GM23338 (cell line): ENCODE measurements around the gene PIGV. TPM values are rescaled to one million over a fixed set of nuclear protein-coding genes. Genes with fewer than 3 reads are reported as not detected.

Experiments used
- ATAC-seq: fragments of 200-7000 bp; cut with Tn5 transposase; 3 replicates; pipeline ENCODE4 v1.9.1; 2020
- DNase-seq: peaks from one replicate; pipeline ENCODE4 v3.0.0-alpha.2; 2015; ENCODE audit warnings: low spot score
- H2AFZ ChIP-seq: fragments of 200-600 bp; sonication (generic); 2 replicates; pipeline ENCODE4 v1.8.0; 2016; ENCODE audit warnings: antibody characterized with exemption, mild to moderate bottlenecking, moderate library complexity
- H3F3A ChIP-seq: fragments of 200-600 bp; sonication (generic); replicated peaks from 2 replicates; pipeline ENCODE4 v1.8.0; 2017; ENCODE audit warnings: antibody characterized with exemption, mixed run types, low read depth
- H3K27ac ChIP-seq: fragments of 200-600 bp; sonication (generic); 2 replicates; pipeline ENCODE4 v1.6.1; 2016; ENCODE audit warnings: low read depth
- H3K27me3 ChIP-seq: fragments of 200-600 bp; sonication (generic); 2 replicates; pipeline ENCODE4 v1.8.0; 2016; ENCODE audit warnings: mild to moderate bottlenecking, mixed run types, moderate library complexity; ENCODE audit not compliant: insufficient read depth
- H3K36me3 ChIP-seq: fragments of 200-600 bp; sonication (generic); 2 replicates; pipeline ENCODE4 v1.8.0; 2016; ENCODE audit warnings: mild to moderate bottlenecking; ENCODE audit not compliant: insufficient read depth
- H3K4me1 ChIP-seq: fragments of 200-600 bp; sonication (generic); 2 replicates; pipeline ENCODE4 v1.8.0; 2016; ENCODE audit warnings: mild to moderate bottlenecking, moderate library complexity; ENCODE audit not compliant: insufficient read depth
- H3K4me2 ChIP-seq: fragments of 200-600 bp; sonication (generic); 2 replicates; pipeline ENCODE4 v1.7.1; 2017; ENCODE audit warnings: mixed run types
- H3K4me3 ChIP-seq: fragments of 200-600 bp; sonication (generic); 2 replicates; pipeline ENCODE4 v1.6.1; 2016; ENCODE audit warnings: mixed run types
- H3K79me2 ChIP-seq: fragments of 200-600 bp; sonication (generic); replicated peaks from 2 replicates; pipeline ENCODE4 v1.8.0; 2017; ENCODE audit warnings: mild to moderate bottlenecking; ENCODE audit not compliant: insufficient read depth
- H3K9me2 ChIP-seq: fragments of 200-600 bp; sonication (generic); 2 replicates; pipeline ENCODE4 v1.8.0; 2017; ENCODE audit not compliant: insufficient read depth
- H4K20me1 ChIP-seq: fragments of 200-600 bp; sonication (generic); replicated peaks from 2 replicates; pipeline ENCODE4 v1.8.0; 2017; ENCODE audit warnings: mild to moderate bottlenecking; ENCODE audit not compliant: insufficient read depth
- H3K27ac Mint-ChIP-seq: 2 replicates; pipeline ENCODE4 v1.8.0; 2020; ENCODE audit warnings: inconsistent platforms, mild to moderate bottlenecking, moderate library complexity, mixed read lengths
- H3K27me3 Mint-ChIP-seq: 3 replicates; pipeline ENCODE4 v1.8.0; 2022; ENCODE audit warnings: low read depth, mild to moderate bottlenecking, moderate library complexity, mixed read lengths, inconsistent platforms; ENCODE audit not compliant: insufficient read depth, poor library complexity
- H3K36me3 Mint-ChIP-seq: 3 replicates; pipeline ENCODE4 v1.8.0; 2021; ENCODE audit warnings: low read depth, mild to moderate bottlenecking, inconsistent platforms, moderate library complexity, mixed read lengths
- H3K4me1 Mint-ChIP-seq: 3 replicates; pipeline ENCODE4 v1.8.0; 2020; ENCODE audit warnings: mild to moderate bottlenecking, inconsistent platforms, mixed read lengths
- H3K4me3 Mint-ChIP-seq: 3 replicates; pipeline ENCODE4 v1.8.0; 2021; ENCODE audit warnings: moderate library complexity, mild to moderate bottlenecking, inconsistent platforms, mixed read lengths
- H3K9me3 Mint-ChIP-seq: 3 replicates; pipeline ENCODE4 v1.8.0; 2020; ENCODE audit warnings: moderate library complexity, mild to moderate bottlenecking, inconsistent platforms, mixed read lengths
- CREB1 ChIP-seq: fragments of 250-450 bp; sonication (Bioruptor Pico); IDR thresholded peaks from 2 replicates; pipeline ENCODE4 v1.5.0; 2020; ENCODE audit warnings: low read depth, mild to moderate bottlenecking, moderate library complexity
- EZH2 ChIP-seq: fragments of 200-600 bp; sonication (generic); IDR thresholded peaks from one replicate; pipeline ENCODE4 v1.8.0; 2017; ENCODE audit warnings: antibody characterized with exemption, mild to moderate bottlenecking, low read depth; ENCODE audit not compliant: unreplicated experiment
- EZH2phosphoT487 ChIP-seq: fragments of 200-600 bp; sonication (generic); IDR thresholded peaks from one replicate; pipeline ENCODE4 v1.8.1; 2018; ENCODE audit warnings: antibody characterized with exemption; ENCODE audit not compliant: unreplicated experiment
- JUNB ChIP-seq: IDR thresholded peaks from one replicate; pipeline ENCODE4 v1.6.1; 2016; ENCODE audit warnings: antibody characterized with exemption; ENCODE audit not compliant: unreplicated experiment
- NANOG ChIP-seq: IDR thresholded peaks from 2 replicates; pipeline ENCODE4 v1.6.1; 2016; ENCODE audit warnings: antibody characterized with exemption, borderline replicate concordance
- STAT1 ChIP-seq: IDR thresholded peaks from one replicate; pipeline ENCODE4 v1.6.1; 2016; ENCODE audit warnings: antibody characterized with exemption; ENCODE audit not compliant: unreplicated experiment
- polyA plus RNA-seq: library from polyadenylated mRNA; unstranded; fragments of >200 nt; fragmentation: Nextera tagmentation; extraction: Ambion mirVana; gene quantifications from 2 replicates; pipeline ENCODE4 v1.2.1, GENCODE V29; 2016
- total RNA-seq: library from RNA; depleted of rRNA; stranded (reverse); fragments of >200 nt; shearing (Covaris generic); gene quantifications from 2 replicates; pipeline ENCODE4 v1.2.3, GENCODE V29; 2014
- TF ChIP-seq, protein P1 (sequence below), 2 experiments: fragments of 200-600 bp in 1 of 2; sonication (generic) in 1 of 2; conservative IDR thresholded peaks; 2 replicates each; pipeline versions ENCODE4 v1.5.1 to v1.6.1; 2016 to 2017; ENCODE audit warnings: antibody characterized with exemption in 2 of 2, low read depth in 2 of 2, mild to moderate bottlenecking in 2 of 2, moderate library complexity in 1 of 2

The PIGV gene
- total and polyA plus RNA-seq, 2 experiments from 2014 or later: 4.5 to 12.6 TPM

DNA sequence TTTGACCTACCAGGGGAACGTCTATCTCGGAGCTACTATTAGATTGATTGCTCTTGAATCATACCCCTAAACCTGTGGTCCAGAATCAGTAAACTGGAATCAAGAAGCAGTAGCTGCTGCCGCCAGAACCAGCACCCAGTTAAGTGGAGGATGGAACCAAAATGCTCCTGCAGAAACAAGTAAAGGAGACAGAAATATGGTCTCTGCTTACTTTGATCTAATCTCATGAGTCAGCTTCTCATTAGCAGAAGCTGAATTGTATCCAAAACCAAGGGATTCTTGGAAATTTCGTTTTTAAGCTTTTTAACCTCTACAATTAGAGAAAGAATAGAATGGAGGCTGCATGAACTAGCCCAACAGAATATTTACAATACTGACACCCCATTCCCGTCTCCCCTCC lies 42.6 kb upstream of the PIGV start:
- 0 out of 2 replicates have a peak, but pooled peaks cover 8% of the 10 kb centered on the region for H3F3A ChIP-seq
- TF ChIP-seq EZH2: no peak
- TF ChIP-seq JUNB: no peak
- no peak for TF ChIP-seq STAT1
- no peak for TF ChIP-seq EZH2phosphoT487
- TF ChIP-seq CREB1 (CRISPR knock-in tag): no peak
- TF ChIP-seq, protein P1, sequence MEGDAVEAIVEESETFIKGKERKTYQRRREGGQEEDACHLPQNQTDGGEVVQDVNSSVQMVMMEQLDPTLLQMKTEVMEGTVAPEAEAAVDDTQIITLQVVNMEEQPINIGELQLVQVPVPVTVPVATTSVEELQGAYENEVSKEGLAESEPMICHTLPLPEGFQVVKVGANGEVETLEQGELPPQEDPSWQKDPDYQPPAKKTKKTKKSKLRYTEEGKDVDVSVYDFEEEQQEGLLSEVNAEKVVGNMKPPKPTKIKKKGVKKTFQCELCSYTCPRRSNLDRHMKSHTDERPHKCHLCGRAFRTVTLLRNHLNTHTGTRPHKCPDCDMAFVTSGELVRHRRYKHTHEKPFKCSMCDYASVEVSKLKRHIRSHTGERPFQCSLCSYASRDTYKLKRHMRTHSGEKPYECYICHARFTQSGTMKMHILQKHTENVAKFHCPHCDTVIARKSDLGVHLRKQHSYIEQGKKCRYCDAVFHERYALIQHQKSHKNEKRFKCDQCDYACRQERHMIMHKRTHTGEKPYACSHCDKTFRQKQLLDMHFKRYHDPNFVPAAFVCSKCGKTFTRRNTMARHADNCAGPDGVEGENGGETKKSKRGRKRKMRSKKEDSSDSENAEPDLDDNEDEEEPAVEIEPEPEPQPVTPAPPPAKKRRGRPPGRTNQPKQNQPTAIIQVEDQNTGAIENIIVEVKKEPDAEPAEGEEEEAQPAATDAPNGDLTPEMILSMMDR (conservative IDR thresholded peaks at IDR 0.05; ENCODE audit: low read depth in 2 of 2): no peak
- no peak overlapping the region for H3K27ac Mint-ChIP-seq
- H3K4me3 Mint-ChIP-seq: no peak overlapping the region
- no peaks in the 10 kb centered on the region for H3K9me3 Mint-ChIP-seq
- H3K36me3 Mint-ChIP-seq: peaks cover 88% of the 10 kb centered on the region
- no peak overlapping the region for H3K27ac ChIP-seq
- H3K36me3 ChIP-seq: peaks cover 26% of the 10 kb centered on the region; the same call in 1 of the 2 replicates
- peaks cover 12% of the 10 kb centered on the region for H3K4me1 ChIP-seq
- ATAC-seq (no peak), DNase-seq (no peak)
- H3K4me1 Mint-ChIP-seq: peaks cover 31% of the 10 kb centered on the region
- H3K4me2 ChIP-seq: no peak overlapping the region
- peaks cover 81% of the 10 kb centered on the region for H3K79me2 ChIP-seq
- no peaks in the 10 kb centered on the region for H3K27me3 ChIP-seq
- no peak overlapping the region for H2AFZ ChIP-seq
- no peak overlapping the region for H3K4me3 ChIP-seq
- no peaks in the 10 kb centered on the region for H3K9me2 ChIP-seq
- H4K20me1 ChIP-seq: peaks cover 78% of the 10 kb centered on the region
- peaks cover 12% of the 10 kb centered on the region for H3K27me3 Mint-ChIP-seq

DNA sequence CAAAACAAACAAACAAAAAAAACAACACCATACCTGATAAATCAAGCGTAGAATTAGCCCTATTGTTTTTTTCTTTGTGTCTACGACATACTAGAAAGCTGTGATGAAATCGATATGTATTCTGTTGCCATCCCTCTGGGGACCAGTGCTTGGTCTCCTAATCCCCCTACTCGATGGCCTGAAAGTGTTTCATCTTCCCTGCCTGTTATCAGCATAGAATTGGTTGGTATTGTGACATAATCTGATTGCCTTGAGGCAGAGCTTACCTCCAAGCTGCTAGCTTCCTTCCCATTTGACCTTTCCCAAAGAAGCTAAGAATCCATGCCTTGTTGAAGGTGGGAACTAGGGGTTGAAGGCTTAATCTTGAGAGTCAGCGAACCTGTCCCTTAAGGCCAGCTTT lies 40.7 kb upstream of the PIGV start:
- H3K9me3 Mint-ChIP-seq: no peaks in the 10 kb centered on the region
- Histone ChIP-seq H3K27ac (no peak overlapping the region), H3K36me3 (peaks cover 18% of the 10 kb centered on the region; the same call in 1 of the 2 replicates), H2AFZ (no peak overlapping the region), H3K4me3 (no peak overlapping the region), H3K4me2 (no peak overlapping the region), H3K79me2 (peaks cover 81% of the 10 kb centered on the region), H3F3A (0 out of 2 replicates have a peak, but pooled peaks cover 8% of the 10 kb centered on the region), H3K9me2 (no peaks in the 10 kb centered on the region), H4K20me1 (peaks cover 71% of the 10 kb centered on the region), H3K27me3 (no peaks in the 10 kb centered on the region), H3K4me1 (peaks cover 12% of the 10 kb centered on the region)
- TF ChIP-seq NANOG: no peak
- TF ChIP-seq, protein P1 (conservative IDR thresholded peaks at IDR 0.05; ENCODE audit: low read depth in 2 of 2): no peak
- peaks cover 12% of the 10 kb centered on the region for H3K27me3 Mint-ChIP-seq
- ATAC-seq: no peak
- H3K36me3 Mint-ChIP-seq: peaks cover 85% of the 10 kb centered on the region
- H3K4me1 Mint-ChIP-seq: peaks cover 23% of the 10 kb centered on the region
- H3K4me3 Mint-ChIP-seq: no peak overlapping the region
- no peak overlapping the region for H3K27ac Mint-ChIP-seq
- no peak for DNase-seq
